Calu3 (cell line): Measurements from ENCODE around the gene KRTAP6-3. TPM values are rescaled to one million over a fixed set of nuclear protein-coding genes. Genes with fewer than 3 reads are reported as not detected.

ENCODE experiments used
- BruUV-seq: library from RNA; stranded (reverse); fragments of 400-500 nt; replicated peaks from 2 replicates; lab custom pipeline; 2021; lab: Mats Ljungman, UMichigan
- CTCF ChIA-PET: fragments of 300-600 bp; sonication (Branson Sonifier 250); formaldehyde crosslinking; loops from one replicate; lab custom pipeline; 2022; ENCODE audit warnings: antibody characterized with exemption; lab: Charles Lee
- DNase-seq: peaks from one replicate; pipeline ENCODE4 v3.0.0; 2022
- H3K27ac Mint-ChIP-seq: one replicate; pipeline ENCODE4 v1.8.0; 2022; ENCODE audit warnings: mixed read lengths; ENCODE audit not compliant: unreplicated experiment
- H3K27me3 Mint-ChIP-seq: one replicate; pipeline ENCODE4 v1.8.0; 2022; ENCODE audit warnings: mixed read lengths; ENCODE audit not compliant: unreplicated experiment
- H3K36me3 Mint-ChIP-seq: one replicate; pipeline ENCODE4 v1.8.0; 2022; ENCODE audit warnings: mild to moderate bottlenecking, moderate library complexity, mixed read lengths; ENCODE audit not compliant: insufficient read depth, unreplicated experiment
- H3K4me1 Mint-ChIP-seq: one replicate; pipeline ENCODE4 v1.8.0; 2022; ENCODE audit warnings: mild to moderate bottlenecking, low read depth, mixed read lengths; ENCODE audit not compliant: unreplicated experiment
- H3K4me3 Mint-ChIP-seq: one replicate; pipeline ENCODE4 v1.8.0; 2022; ENCODE audit warnings: mild to moderate bottlenecking, low read depth, moderate library complexity, mixed read lengths; ENCODE audit not compliant: unreplicated experiment
- H3K9me3 Mint-ChIP-seq: one replicate; pipeline ENCODE4 v1.8.0; 2022; ENCODE audit warnings: low read depth, mixed read lengths; ENCODE audit not compliant: unreplicated experiment
- intact Hi-C: fragments of 100-400 bp; cut with micrococcal nuclease; formaldehyde crosslinking; loops from one replicate; pipeline ENCODE4 v1.10.0; 2022; ENCODE audit not compliant: unreplicated experiment
- total RNA-seq: library from RNA; stranded (reverse); gene quantifications from 2 replicates; pipeline ENCODE4 v1.2.3, GENCODE V29; 2022
- TF ChIP-seq, protein P1 (sequence below): fragments of 200-600 bp; IDR thresholded peaks from one replicate; pipeline ENCODE4 v1.8.0; 2022; ENCODE audit warnings: antibody characterized with exemption; ENCODE audit not compliant: unreplicated experiment

The KRTAP6-3 gene
- total RNA-seq, 1 experiment from 2014 or later: not detected

DNA sequence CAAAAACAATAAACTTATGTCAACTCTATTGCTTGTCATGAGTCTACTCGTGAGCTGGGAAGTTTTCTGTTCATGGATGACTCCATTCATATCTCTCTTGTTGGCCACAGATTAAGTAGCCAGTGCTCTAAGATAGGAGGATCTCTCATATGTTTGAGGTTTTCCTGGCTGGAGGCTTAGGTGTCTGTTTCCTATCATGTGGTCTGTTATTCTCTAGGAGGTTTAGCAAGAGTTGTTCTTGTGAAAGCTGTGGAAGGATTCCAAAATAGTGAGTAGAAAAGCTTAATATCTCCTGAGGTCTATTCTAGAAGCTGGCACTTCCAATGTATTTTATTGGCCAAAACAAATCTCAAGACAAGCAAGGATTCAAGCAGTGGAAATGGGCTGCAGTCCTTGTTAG is 37.0 kb downstream of the KRTAP6-3 start:
- intact Hi-C loops: no loop called here
- Mint-ChIP-seq H3K4me3 (no peak overlapping the region), H3K9me3 (peaks cover 13% of the 10 kb centered on the region), H3K27ac (no peak overlapping the region), H3K27me3 (no peaks in the 10 kb centered on the region), H3K36me3 (no peaks in the 10 kb centered on the region), H3K4me1 (no peaks in the 10 kb centered on the region)
- TF ChIP-seq, protein P1, sequence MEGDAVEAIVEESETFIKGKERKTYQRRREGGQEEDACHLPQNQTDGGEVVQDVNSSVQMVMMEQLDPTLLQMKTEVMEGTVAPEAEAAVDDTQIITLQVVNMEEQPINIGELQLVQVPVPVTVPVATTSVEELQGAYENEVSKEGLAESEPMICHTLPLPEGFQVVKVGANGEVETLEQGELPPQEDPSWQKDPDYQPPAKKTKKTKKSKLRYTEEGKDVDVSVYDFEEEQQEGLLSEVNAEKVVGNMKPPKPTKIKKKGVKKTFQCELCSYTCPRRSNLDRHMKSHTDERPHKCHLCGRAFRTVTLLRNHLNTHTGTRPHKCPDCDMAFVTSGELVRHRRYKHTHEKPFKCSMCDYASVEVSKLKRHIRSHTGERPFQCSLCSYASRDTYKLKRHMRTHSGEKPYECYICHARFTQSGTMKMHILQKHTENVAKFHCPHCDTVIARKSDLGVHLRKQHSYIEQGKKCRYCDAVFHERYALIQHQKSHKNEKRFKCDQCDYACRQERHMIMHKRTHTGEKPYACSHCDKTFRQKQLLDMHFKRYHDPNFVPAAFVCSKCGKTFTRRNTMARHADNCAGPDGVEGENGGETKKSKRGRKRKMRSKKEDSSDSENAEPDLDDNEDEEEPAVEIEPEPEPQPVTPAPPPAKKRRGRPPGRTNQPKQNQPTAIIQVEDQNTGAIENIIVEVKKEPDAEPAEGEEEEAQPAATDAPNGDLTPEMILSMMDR: no peak
- BruUV-seq: no TSS peak
- CTCF ChIA-PET: interaction anchor here (0.6 kb wide), 1 partner anchor 1411 kb away, joined by 3 read pairs; no protein-coding TSS in a partner anchor
- DNase-seq: no peak

DNA sequence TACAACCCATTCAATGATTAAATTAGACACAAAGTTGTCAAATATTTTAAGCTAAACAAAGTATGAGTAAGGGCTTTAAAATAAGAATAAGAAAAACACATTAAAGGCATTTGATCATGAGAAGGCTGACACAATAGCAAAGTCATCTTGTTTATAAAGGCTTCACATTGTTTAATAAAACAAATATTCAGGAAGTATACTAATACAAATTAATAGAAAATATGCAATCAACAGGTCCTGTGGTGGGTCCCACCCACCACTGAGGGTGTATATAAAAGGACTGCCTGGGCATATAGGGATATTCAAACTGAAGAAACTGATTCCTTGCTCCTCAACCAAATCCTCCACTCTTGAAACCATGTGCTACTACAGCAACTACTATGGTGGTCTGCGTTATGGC is 42.7 kb downstream of the KRTAP6-3 start, which contains the start of gene KRTAP20-2:
Gene KRTAP20-2 (plus strand): TSS at position 301 of the 400 bp plus-strand sequence. CDS start 58 bp downstream, at position 359.
- no TSS peak for BruUV-seq
- no peaks in the 10 kb centered on the region for H3K36me3 Mint-ChIP-seq
- intact Hi-C loops: no loop called here
- CTCF ChIA-PET: no interaction called here
- H3K4me3 Mint-ChIP-seq: no peak within 1 kb of the TSS
- H3K27ac Mint-ChIP-seq: no peak within 1 kb of the TSS
- no peak for DNase-seq
- TF ChIP-seq, protein P1: no peak
- H3K9me3 Mint-ChIP-seq: peaks cover 14% of the 10 kb centered on the region
- no peaks in the 10 kb centered on the region for H3K27me3 Mint-ChIP-seq
- no peaks in the 10 kb centered on the region for H3K4me1 Mint-ChIP-seq

DNA sequence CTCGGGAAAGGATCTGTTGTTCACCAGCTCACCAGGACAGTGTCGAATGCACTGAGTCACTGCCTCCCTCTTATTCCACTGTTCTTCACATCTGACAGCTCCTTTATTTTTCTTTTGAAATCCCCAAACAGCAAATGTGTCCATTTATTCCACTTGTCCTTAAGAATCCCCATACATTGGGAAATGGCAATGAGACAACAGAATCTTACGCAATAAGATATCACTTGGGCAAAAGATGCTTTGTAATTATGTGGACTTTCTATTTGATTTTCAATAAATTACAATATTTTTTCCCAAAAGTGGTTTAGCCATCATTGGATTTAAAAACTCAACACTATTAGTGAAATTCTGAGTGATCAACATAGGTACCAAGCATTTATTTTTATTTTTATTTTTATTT is 46.4 kb downstream of the KRTAP6-3 start:
- CTCF ChIA-PET: no interaction called here
- H3K27me3 Mint-ChIP-seq: no peaks in the 10 kb centered on the region
- DNase-seq: no peak
- no peaks in the 10 kb centered on the region for H3K4me1 Mint-ChIP-seq
- H3K27ac Mint-ChIP-seq: no peak overlapping the region
- intact Hi-C loops: no loop called here
- TF ChIP-seq, protein P1: no peak
- H3K4me3 Mint-ChIP-seq: no peak overlapping the region
- BruUV-seq: no TSS peak
- no peaks in the 10 kb centered on the region for H3K36me3 Mint-ChIP-seq
- H3K9me3 Mint-ChIP-seq: peaks cover 7% of the 10 kb centered on the region

DNA sequence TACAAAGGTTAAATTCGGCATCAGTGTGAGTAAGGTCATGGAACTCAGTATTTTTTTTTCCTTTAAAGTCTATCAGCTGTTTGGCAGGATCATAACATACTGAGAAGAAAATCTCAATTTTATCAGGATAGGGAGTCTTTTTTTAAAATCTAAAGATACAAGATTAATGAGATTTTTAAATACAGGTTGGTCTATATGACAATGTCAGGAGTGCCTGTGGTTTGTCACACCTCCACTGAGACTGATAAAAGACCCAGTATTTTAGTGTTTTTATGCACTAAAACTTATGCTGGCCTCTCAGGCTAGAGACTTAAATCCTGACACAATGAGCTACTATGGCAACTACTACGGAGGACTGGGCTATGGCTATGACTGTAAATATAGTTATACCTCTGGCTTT is 50.3 kb downstream of the KRTAP6-3 start, which contains the start of gene KRTAP20-3:
Gene KRTAP20-3 (plus strand): TSS at position 301 of the 400 bp plus-strand sequence.
- intact Hi-C loops: no loop called here
- DNase-seq: no peak
- Mint-ChIP-seq H3K9me3 (peaks cover 13% of the 10 kb centered on the region), H3K4me3 (no peak within 1 kb of the TSS), H3K36me3 (no peaks in the 10 kb centered on the region), H3K27ac (no peak within 1 kb of the TSS), H3K4me1 (no peaks in the 10 kb centered on the region), H3K27me3 (no peaks in the 10 kb centered on the region)
- BruUV-seq: no TSS peak
- TF ChIP-seq, protein P1: no peak
- CTCF ChIA-PET: no interaction called here

Other genes starting within 250 kb of the KRTAP6-3 start
- gene KRTAP23-1, start 243.8 kb upstream of the KRTAP6-3 start, total RNA-seq: not detected in 2 replicates
- gene KRTAP13-2, start 220.2 kb upstream of the KRTAP6-3 start, total RNA-seq: not detected in 2 replicates
- not detected in 2 replicates for gene KRTAP13-1, start 196.4 kb upstream of the KRTAP6-3 start, total RNA-seq
- not detected in 2 replicates for gene KRTAP13-3, start 166.5 kb upstream of the KRTAP6-3 start, total RNA-seq
- gene KRTAP13-4, start 162.2 kb upstream of the KRTAP6-3 start, total RNA-seq: not detected in 2 replicates
- not detected in 2 replicates for gene KRTAP15-1, start 152.2 kb upstream of the KRTAP6-3 start, total RNA-seq
- gene KRTAP19-1, start 112.1 kb upstream of the KRTAP6-3 start, total RNA-seq: not detected in 2 replicates
- not detected in 2 replicates for gene KRTAP19-2, start 105.0 kb upstream of the KRTAP6-3 start, total RNA-seq
- not detected in 2 replicates for gene KRTAP19-3, start 100.4 kb upstream of the KRTAP6-3 start, total RNA-seq
- gene KRTAP19-4, start 95.3 kb upstream of the KRTAP6-3 start, total RNA-seq: not detected in 2 replicates
- not detected in 2 replicates for gene KRTAP19-5, start 90.3 kb upstream of the KRTAP6-3 start, total RNA-seq
- gene KRTAP19-6, start 50.6 kb upstream of the KRTAP6-3 start, total RNA-seq: not detected in 2 replicates
- not detected in 2 replicates for gene KRTAP19-7, start 31.1 kb upstream of the KRTAP6-3 start, total RNA-seq
- gene KRTAP22-2, start 2.0 kb upstream of the KRTAP6-3 start, total RNA-seq: not detected in 2 replicates
- gene KRTAP6-2, start 6.5 kb downstream of the KRTAP6-3 start, total RNA-seq: not detected in 2 replicates
- not detected in 2 replicates for gene KRTAP22-1, start 8.6 kb downstream of the KRTAP6-3 start, total RNA-seq
- not detected in 2 replicates for gene KRTAP6-1, start 21.5 kb downstream of the KRTAP6-3 start, total RNA-seq
- not detected in 2 replicates for gene KRTAP20-1, start 24.0 kb downstream of the KRTAP6-3 start, total RNA-seq
- not detected in 2 replicates for gene KRTAP20-4, start 28.2 kb downstream of the KRTAP6-3 start, total RNA-seq
- gene KRTAP20-2, start 42.8 kb downstream of the KRTAP6-3 start, total RNA-seq: not detected in 2 replicates
- gene KRTAP20-3, start 50.4 kb downstream of the KRTAP6-3 start, total RNA-seq: not detected in 2 replicates
- not detected in 2 replicates for gene KRTAP21-3, start 126.3 kb downstream of the KRTAP6-3 start, total RNA-seq
- gene KRTAP21-2, start 154.8 kb downstream of the KRTAP6-3 start, total RNA-seq: not detected in 2 replicates
- not detected in 2 replicates for gene KRTAP21-1, start 163.0 kb downstream of the KRTAP6-3 start, total RNA-seq
- gene KRTAP8-1, start 220.8 kb downstream of the KRTAP6-3 start, total RNA-seq: not detected in 2 replicates
- not detected in 2 replicates for gene KRTAP7-1, start 237.3 kb downstream of the KRTAP6-3 start, total RNA-seq